ENCODE data around the gene C1orf226.
"Not testable (repeated sequence)": the region's sequence is repeated elsewhere in the genome, so short reads cannot be mapped to it uniquely, and the experiment has no call there.

C1orf226 gene, protein sequence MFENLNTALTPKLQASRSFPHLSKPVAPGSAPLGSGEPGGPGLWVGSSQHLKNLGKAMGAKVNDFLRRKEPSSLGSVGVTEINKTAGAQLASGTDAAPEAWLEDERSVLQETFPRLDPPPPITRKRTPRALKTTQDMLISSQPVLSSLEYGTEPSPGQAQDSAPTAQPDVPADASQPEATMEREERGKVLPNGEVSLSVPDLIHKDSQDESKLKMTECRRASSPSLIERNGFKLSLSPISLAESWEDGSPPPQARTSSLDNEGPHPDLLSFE
- 0 to 0.07 reads per million in 2 donors for total RNA-seq

DNA sequence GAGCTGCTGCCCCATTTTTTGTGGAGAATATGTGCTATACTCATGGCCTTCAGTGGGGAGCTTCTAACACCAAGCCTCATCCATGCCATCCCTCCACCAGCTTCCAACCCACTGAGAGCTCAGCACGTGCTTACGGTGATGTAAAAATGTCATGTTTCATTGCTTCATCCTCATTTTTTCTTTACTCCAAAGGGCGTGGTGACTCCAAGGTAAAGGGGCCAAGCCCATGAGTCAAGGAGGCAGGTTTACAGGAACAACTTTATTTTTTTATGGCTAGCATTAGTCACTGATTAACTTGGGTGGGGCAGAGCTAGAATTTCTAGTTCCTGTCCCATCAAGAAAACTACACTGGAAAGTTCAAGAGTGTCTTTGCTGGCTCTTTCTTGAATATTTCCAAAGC, at the start of gene C1orf226:
Gene C1orf226 (plus strand): TSS at position 346 of the 400 bp plus-strand sequence. CDS start 174 bp downstream, outside the sequence.
- no peak for DNase-seq

DNA sequence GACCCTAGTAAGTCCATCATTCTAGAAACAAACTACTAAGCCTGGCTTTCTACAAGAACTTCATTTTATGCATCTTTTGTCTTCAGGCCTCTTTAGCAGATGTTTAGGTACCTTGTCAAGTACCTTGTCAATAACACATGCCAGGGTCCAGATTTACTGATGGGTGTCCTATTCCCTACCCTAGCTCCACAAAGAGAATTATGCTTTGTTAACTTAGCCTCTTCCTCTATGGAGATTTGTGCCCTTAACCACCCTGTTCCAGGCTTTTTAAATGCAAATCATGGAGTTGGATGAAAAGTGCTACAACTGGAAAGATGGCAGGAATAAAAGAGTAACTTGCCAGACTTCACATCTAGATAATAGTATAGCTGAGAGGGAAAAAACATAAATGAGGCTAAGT, 47.5 kb upstream of the C1orf226 start:
- DNase-seq, result no peak

DNA sequence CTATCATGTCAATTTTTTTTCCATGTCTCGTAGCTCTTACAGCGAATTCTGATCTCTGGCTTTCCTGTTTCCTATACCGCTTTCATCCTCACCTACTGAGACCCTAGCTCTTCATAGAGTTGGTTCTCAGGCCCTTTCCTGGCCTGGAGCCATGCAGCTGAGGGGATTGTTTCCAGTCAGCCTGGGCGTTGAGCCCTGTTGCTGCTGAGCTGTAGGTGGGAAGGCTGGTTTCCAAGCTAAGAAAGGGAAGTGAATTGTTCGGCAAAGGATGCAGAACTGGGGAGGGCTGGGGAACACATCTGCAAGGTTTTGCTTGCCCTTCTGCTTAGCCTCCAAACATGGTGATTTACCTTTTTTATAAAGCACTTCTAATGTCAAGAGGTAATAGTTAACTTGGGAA, 46.4 kb upstream of the C1orf226 start:
- no peak for DNase-seq

DNA sequence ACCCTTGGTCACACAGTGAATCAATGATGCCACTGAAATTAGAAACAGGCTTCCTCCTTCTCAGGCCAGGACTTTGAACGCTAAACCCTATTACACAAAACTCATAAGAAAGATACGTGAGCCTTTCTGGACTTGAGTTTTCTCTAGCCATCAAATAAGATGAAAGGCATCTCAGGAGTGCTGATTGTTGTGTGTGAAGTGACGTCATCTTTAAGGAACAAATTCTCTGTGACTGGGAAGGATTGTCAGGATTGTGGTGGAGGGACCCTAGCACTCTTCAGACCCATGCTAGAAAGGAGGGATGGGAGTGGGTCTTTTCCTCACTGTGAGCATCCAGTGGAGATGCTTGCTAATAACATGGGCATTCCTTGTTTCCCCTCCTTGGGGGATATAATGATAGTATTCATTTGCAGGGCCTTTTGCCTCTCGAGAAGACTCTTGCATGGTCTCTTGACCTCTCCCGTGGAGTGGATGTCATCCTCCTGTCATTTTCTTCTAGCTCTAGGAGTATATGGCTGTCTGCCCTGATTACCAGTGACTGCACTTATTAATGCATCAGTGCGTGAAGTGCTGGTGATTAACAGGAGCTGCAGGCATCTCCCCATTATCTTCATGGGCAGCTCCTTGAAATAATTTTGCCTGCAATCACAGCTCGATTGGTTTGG, 44.8 kb upstream of the C1orf226 start:
- no peak for DNase-seq

DNA sequence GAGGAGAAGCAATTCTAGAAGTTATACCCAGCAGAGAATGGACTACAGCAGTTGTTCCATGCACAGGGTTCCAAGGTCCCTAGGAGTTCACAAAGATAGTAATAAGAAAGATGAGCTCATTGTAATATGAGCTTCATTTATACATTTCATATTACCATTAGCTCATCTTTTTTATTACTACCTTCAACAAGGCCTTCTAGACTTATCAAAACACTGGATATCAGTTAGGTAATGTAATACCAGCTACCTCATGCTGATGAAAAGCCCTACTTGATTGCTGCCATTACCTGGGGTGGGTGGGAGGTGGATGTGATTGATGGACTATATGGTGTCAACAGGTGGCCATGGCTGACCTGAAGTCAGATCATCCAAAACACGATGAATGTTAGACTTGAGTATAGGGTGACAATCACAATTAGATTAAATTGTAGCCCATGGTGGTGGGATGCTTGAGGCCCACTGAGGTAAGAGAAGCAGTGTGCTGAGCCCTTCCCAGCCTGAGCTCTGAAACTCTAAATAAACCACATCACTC, 39.0 kb upstream of the C1orf226 start:
- DNase-seq, result no peak

DNA sequence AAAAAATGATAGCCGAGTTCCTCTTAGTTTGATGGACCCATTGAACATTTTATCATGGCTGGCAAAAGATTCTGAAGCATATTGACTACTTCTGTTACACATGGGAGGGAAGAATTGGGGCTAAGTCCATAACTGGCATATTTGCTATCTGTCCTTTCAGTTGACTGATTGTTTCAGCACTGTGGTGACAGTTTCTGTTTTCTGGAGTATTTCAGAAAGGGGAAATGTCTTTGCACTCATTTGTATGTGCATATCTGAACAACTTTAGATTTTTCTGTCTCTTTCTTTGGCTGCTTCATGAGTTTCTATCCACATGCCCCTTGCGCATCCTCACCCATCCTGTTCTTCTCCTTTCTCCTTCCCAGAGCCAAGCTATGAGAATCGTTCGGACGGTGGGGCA, 38.1 kb upstream of the C1orf226 start:
- DNase-seq, result no peak

DNA sequence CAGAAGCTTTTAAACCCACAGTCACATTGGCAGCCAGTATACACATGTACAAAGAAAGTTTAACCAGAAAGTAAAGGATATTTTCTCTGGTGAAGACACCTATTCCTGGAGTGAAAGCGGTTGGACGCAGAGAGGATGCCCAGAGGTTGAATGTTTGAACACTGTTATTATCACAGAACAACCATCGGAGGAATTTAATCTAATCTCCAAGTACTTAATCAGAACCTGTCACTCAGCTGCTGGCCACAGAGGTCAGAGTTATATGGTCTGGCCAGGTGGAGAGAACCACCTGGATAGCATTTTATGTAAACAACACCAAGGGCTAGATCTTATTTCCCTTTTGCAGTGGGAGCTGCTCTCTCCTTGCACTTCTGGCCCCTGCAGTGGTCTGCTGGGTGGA, 34.2 kb upstream of the C1orf226 start:
- DNase-seq, result no peak

DNA sequence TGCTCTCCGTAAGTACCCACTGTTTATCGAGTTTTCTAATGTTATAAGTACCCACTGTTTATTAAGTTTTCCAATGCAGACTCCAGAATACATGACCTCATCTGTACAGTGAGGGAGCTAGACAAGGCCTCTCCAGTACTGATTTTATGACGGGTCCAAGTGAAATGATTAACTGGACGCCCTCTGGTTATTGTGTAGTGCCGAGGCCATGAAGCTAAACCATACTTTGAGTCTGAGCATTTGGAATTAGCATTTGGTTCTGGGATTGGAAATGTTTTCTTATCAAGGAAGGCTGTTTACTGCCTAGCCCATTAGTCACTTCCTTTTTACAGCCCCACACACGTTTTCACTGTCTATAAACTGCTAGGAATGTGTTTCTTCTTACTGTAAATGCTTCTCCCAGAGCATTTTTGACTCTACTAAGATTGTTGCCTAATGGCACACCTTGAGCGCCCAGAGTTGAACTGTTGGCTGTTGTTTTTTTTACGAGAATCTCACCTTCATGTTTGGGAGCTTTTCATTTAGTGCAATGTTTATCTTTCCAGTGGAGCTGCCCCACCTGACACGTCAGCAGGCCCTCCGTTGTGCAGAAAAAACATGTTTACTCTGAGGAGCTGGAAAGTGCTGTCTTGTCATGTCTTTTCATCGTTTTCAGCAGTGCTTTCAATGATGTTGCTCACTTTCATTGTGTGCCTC, 31.7 kb upstream of the C1orf226 start:
- DNase-seq, result no peak

DNA sequence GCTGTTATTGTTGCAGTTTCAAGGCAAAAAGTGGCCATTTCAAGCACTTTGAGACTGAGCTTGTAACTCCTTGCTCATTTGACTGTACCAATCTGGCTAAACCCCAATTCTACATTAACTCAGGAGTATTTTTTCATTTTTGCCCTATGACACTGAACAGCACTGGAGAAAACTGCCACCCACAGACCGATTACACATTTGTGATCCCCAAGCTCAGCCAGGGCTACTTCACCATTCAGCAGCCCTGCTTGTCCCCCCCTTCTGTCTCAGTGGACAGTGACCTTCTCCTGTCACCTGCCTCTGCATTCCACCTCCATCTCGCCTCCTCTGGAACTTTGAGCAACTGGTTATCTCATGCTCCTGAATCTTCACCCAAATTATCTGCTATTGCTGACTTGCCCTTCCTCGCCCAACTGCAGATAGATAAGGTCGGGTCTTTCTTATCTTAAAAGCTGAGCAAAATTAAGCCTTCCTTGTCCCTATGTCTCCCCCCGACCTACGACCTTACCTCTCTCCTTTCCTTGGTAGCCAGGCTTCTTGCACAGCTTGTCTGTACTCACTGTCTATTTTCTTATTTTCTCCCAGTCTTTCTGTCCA, 30.2 kb upstream of the C1orf226 start:
- DNase-seq, result no peak

DNA sequence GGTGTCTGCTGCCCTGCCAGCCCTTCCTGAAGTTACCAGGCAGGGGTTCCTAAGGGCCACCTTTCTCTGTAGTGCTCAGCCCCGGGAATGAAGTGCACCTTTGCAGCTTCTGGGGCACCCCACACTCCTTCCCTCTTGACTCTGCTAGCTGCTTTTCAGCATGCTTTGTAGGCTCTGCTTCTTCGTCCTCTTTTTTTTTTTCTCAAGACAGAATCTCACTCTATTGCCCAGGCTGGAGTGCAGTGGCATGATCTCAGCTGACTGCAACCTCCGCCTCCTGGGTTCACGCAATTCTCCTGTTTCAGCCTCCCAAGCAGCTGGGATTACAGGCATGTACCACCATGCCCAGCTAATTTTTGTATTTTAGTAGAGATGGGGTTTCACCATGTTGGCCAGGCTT, 29.7 kb upstream of the C1orf226 start:
- DNase-seq, result not testable (repeated sequence)

DNA sequence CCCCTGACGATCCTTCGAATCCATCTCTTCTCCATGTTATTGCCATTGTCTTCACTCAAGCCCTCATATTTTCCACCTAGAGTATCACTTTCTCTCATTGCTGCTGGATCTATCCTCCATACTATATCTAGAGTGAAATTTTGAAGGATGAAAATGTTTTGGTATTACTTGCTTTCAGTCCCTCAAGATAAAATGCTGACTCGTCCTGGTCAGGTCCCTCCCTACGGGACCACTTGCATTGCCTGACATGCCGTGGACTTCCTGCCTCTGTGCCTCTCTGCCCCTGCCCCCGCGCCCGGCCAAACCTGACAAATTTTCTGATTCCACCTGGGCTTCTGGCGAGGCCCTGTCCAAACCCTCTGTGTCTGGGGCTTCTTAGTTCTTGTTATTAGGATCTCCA, 28.4 kb upstream of the C1orf226 start:
- DNase-seq, result no peak

DNA sequence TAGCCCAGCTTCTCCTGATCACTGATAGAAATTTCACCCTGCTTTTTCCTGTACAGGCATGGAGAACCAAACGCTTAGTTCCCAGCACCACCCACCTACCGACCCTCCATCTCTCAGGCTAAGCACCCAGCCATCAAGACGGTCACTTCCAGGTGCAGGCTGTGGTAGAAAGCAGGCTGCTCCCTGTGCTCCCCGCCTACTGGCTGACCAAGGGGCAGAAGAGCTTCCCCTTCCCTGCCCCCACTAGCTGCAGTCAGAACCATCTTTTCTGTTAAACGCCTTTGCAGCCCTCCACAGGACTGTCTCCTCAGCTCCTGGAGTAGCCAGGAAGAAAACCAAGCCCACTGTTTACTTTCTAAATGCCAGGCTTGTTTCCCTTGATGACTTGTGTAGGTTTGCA, 27.8 kb upstream of the C1orf226 start:
- no peak for DNase-seq

DNA sequence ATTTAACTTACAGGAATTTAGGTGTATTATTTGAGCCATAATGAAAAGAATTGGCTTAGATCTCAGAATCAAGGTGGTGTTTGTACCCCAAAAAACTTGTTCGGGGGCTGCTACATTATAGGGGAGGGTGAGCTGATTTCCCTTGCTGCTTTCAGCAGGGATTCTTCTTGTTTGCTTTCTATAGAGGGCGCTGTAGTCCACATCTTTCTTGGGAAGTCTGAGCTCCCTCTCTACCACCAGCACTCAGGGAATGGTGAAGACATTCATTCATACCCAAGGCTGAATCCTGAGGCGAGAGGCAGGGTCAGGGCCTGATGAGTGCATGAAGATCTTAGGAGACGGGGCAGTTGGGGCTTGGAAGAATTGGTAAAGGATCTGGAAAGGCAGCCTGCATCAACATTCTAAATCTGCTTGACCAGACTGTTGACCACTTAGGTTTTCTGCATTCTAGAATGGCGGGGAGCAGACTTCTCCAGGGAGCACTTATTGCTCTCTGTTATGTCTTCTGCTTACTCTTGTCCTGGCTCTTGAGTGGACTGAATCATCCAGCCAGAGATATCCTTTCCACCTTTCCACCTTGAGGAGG, 23.8 kb upstream of the C1orf226 start:
- DNase-seq, result peak in 1 of 5 experiments; percentile 35

DNA sequence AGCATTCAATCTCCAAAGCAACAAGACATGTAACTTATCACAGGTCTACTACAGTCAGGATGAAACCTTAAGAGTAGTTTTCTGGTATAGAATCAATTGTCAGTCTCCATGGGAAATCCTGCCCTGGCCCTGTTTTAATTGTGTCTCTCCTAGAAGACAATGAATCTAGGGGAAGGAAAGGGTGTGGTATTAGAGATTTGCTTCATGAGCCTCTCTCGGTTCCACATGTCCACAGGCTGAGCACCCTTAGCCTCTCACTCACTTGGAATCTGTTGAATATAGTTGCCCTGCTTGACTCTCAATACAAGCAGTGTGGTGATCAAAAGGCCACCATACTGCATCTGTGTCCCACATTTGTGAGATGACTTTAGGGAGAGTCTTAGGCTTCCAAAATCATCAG, 22.6 kb upstream of the C1orf226 start:
- DNase-seq, result no peak

DNA sequence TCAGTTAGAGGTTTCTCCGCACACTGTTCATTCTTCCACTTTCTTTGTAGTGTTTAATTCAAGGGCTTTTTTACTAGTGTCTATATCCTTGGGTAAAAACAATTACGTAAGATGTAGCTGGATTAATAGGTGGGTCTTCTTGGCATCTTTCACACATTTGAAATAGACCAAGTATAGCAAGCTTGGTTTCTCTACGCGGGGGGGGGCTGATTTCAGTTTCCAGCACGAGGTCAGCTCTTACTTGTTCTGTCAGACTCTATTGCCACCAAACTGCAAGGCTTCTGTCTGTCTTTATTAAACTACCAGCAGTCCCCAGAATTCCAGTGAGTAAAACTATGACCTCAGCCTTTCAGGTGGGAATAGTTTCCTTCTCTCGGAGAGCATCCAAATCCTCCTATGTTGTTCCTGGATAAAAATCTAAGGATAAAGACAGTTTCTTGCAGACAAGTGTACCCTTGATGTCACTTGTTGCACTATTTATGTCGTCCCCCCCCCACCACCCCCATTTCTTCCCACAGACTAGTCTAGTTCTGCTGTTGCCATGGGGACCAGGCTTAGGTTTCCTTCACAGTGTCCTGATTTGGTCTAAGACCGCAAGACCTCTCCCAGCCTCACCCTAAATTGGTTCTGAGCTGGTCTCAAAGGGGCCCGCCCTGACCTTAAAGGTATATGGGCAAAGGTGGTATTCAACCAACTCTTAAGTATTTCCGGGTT, 21.8 kb upstream of the C1orf226 start:
- DNase-seq, result no peak

DNA sequence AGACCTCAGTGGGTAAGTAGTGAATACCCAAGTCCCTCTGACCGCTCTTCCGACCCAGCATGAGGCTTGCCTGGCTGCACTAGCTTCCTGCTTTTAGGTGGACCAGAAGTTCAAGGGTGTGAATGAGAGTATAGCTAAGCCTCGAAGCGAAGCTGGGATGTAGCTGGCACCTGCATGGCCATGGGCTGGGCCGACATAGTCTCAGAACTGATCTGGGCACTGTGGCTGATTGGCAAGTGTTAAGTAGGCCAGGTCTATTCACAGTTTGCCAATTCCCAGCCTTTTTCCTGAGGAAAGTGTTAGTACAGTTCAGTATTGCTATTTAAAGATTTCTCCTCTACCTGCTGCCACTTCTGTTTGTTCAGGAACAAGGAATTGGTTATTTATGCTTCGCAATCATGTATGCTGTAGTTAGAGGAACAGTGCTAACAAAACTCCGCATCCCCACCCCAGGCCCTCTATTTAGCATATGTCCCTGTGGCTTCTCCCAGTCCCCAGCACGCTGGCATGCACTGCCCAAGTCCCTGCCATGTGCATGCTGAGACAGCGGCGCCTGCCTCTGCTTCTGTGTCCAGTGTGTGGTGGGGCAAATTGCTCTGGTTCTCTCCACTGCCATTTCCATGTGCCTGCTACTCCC, 21.2 kb upstream of the C1orf226 start:
- DNase-seq, result no peak

DNA sequence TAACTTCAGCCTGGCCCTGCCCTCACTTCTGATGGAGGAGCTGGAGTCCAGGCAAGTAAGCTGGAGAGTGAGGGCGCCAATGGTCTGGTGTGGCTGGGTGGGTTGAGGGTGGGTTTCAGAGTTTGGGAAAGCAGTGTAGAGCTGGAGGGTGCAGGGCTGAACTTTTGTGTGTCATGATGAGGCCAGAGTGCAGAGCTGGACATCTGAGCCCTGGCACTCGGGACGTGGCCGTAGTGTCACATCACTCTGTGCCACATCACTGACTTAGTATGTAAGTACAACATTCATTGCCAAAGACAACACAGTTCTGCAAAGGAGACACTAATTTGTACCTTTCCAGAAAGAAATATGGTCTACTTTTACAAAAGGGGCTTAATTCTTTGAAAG, 20.7 kb upstream of the C1orf226 start:
- no peak for DNase-seq

DNA sequence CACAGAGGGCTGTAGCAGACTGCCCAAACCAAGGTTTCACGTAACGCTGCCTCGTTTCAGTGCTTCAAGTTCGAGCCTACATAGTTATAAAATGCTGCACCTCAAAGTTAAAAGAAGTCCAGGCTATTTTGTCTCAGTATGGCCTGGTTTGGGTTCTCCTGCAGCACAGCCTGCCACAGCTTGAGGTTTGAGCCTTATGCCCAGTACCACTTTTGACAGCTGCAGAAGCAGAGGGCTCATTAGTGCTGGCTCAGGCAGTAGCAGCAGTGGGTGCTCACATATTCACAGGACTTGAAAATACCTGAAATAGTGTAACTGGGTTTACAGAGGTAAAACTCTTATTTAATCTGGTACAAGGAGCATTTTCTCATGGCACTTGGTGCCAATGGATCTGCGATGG, 20.2 kb upstream of the C1orf226 start:
- DNase-seq, result no peak

DNA sequence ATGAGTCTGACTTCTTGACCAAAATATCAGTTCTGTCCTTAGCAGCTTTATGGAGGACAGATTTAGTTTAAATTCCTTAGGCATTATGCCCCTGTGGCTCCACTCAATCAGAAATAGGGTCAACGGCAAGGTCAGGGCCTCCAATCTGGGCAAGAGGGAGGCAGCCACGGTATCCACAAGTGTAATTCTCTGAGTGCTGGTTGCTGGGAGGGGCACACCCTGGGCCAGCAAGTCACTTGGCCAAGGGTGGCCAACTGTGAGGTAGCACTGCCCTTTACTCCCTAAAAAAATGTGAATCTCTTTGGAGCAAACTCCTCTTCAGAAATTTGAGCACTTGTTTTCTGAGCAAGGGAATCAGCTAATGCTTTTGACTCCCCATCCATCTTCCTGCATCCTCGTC, 17.7 kb upstream of the C1orf226 start:
- DNase-seq, result no peak

DNA sequence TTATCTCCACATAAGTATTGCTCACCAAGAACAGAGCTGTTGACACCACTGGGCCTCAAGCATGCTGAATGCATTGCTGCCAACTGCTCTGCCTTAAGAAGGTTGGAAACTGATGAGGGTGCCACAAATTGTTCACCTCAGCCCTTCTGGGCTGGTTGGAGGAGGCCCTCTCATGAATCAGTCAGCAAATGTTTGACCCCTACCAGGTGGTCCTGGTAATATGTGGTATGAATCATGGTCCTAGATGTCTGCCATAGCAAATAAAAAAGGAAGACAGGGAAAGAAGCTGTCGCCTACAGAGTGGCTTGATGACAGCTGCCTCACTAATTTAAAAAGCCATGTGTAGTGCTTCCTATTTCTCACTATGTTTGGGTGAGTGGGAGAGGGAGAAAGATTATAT, 17.0 kb upstream of the C1orf226 start:
- DNase-seq, result no peak

DNA sequence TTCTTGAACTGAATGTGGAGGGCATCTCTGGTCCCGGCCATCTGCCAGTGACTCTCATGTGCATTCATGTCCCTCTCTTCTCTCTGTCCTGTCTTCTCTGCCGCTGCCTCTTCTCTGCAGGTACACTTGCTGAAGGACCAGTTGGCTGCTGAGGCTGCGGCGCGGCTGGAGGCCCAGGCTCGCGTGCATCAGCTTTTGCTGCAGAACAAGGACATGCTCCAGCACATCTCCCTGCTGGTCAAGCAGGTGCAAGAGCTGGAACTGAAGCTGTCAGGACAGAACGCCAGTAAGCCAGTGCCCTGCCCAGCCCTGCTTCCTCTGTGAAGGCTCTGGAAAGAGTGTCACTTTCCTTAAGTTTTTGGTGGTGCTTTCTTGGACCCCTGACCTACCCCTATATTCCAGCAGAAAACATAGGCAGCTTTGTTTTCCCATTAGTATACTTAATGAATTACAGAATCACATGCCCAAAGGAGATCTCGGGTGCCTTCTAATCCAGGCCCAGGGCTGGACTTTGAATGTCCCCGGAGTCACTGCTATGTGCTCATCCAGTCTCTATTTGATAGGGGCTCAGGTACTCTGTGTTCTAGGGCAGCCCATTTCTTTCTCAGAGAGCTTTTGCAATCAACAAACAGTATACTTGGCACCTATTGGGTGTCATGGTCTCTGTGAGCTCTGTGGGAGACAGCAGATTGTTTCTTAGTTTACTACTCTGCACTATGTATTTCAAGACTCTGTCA, 16.1 kb upstream of the C1orf226 start:
- no peak for DNase-seq

Data from T-helper 2 cell (primary cell).